H1 (cell line): ENCODE measurements around the gene COL12A1. TPM values are rescaled to one million over a fixed set of nuclear protein-coding genes. Genes with fewer than 3 reads are reported as not detected.

Experiments
- CTCF ChIA-PET: fragments of 300-600 bp; sonication (Branson Sonifier 250); formaldehyde crosslinking; loops from one replicate; lab custom pipeline; 2021; ENCODE audit not compliant: partially characterized antibody; lab: Charles Lee
- POLR2A ChIA-PET: fragments of 300-600 bp; sonication (Branson Sonifier 250); formaldehyde crosslinking; loops from one replicate; lab custom pipeline; 2021; ENCODE audit warnings: inconsistent platforms; ENCODE audit not compliant: partially characterized antibody; lab: Charles Lee
- DNase-seq, 2 experiments: peaks; one replicate each; pipeline versions ENCODE4 v3.0.0 to v3.0.0-alpha.2; 2010 to 2022; ENCODE audit warnings: low spot score in 2 of 2, low read depth in 1 of 2, mixed read lengths in 1 of 2
- FAIRE-seq: peaks from 2 replicates; lab custom pipeline; 2011; peaks lifted over from hg19 to GRCh38; lab: Jason Lieb, UNC
- H2AFZ ChIP-seq: 2 replicates; pipeline ENCODE4 v1.8.1; 2012; ENCODE audit warnings: low read length, inconsistent platforms
- H2AK5ac ChIP-seq: 2 replicates; pipeline ENCODE4 v1.6.1; 2013; ENCODE audit warnings: low read depth, low read length
- H2BK120ac ChIP-seq: replicated peaks from 2 replicates; pipeline ENCODE3; 2013; ENCODE audit warnings: low read depth, low read length, inconsistent platforms
- H2BK12ac ChIP-seq: 2 replicates; pipeline ENCODE4 v1.6.1; 2013; ENCODE audit warnings: low read depth, low read length
- H2BK15ac ChIP-seq: 2 replicates; pipeline ENCODE4 v1.6.1; 2013; ENCODE audit warnings: low read length
- H2BK20ac ChIP-seq: 2 replicates; pipeline ENCODE4 v1.6.1; 2013; ENCODE audit warnings: low read length
- H2BK5ac ChIP-seq: 2 replicates; pipeline ENCODE4 v1.6.1; 2013; ENCODE audit warnings: low read depth, low read length
- H3K14ac ChIP-seq: 2 replicates; pipeline ENCODE4 v1.6.1; 2013; ENCODE audit warnings: inconsistent platforms; ENCODE audit not compliant: insufficient read length
- H3K18ac ChIP-seq: 2 replicates; pipeline ENCODE4 v1.6.1; 2013; ENCODE audit warnings: low read length; ENCODE audit errors: extremely low read depth
- H3K23ac ChIP-seq: 2 replicates; pipeline ENCODE4 v1.6.1; 2013; ENCODE audit warnings: inconsistent platforms; ENCODE audit not compliant: insufficient read length
- H3K23me2 ChIP-seq: 2 replicates; pipeline ENCODE4 v1.6.1; 2013; ENCODE audit warnings: low read depth, low read length
- H3K27ac ChIP-seq: 2 replicates; pipeline ENCODE4 v1.6.1; 2011; ENCODE audit warnings: low read depth, low read length, inconsistent platforms
- H3K27me3 ChIP-seq, 4 experiments: replicated peaks in 1 of 4; 1 replicate in 1 of 4; 2 replicates in 3 of 4; pipeline versions ENCODE4 v1.6.1 to v1.8.1; 2011 to 2013; ENCODE audit warnings: low read length in 3 of 4, mild to moderate bottlenecking in 3 of 4, inconsistent platforms in 2 of 4, mixed read lengths in 2 of 4, moderate library complexity in 1 of 4; ENCODE audit not compliant: control insufficient read depth in 3 of 4, insufficient read depth in 3 of 4; ENCODE audit errors: extremely low read depth in 1 of 4
- H3K36me3 ChIP-seq, 4 experiments: 2 replicates each; pipeline versions ENCODE4 v1.6.1 to v1.8.1; 2011 to 2013; ENCODE audit warnings: mild to moderate bottlenecking in 4 of 4, low read length in 3 of 4, moderate library complexity in 2 of 4, control low read depth in 1 of 4, inconsistent platforms in 1 of 4; ENCODE audit not compliant: insufficient read depth in 4 of 4, control insufficient read depth in 2 of 4
- H3K4ac ChIP-seq: replicated peaks from 2 replicates; pipeline ENCODE3; 2013; ENCODE audit warnings: low read length, low read depth, mixed read lengths, inconsistent platforms; ENCODE audit not compliant: insufficient read length
- H3K4me1 ChIP-seq, 4 experiments: replicated peaks in 1 of 4; 1 replicate in 1 of 4; 2 replicates in 3 of 4; pipeline versions ENCODE4 v1.6.1 to v1.8.1; 2011 to 2013; ENCODE audit warnings: low read length in 3 of 4, inconsistent platforms in 2 of 4, mixed read lengths in 1 of 4; ENCODE audit not compliant: insufficient read depth in 4 of 4, control insufficient read depth in 3 of 4
- H3K4me2 ChIP-seq, 2 experiments: 2 replicates each; pipeline versions ENCODE4 v1.6.1 to v1.8.1; 2011 to 2013; ENCODE audit warnings: low read depth in 2 of 2, low read length in 2 of 2, control low read depth in 1 of 2, inconsistent platforms in 1 of 2, mild to moderate bottlenecking in 1 of 2; ENCODE audit not compliant: insufficient read depth in 1 of 2
- H3K4me3 ChIP-seq, 4 experiments: fragments of 200-600, 300-600 bp in 1 of 4; sonication (generic), shearing (Covaris generic), sonication (Bioruptor Twin) in 1 of 4; 2 replicates each; pipeline versions ENCODE4 v1.5.1 to v1.8.1; 2011 to 2016; ENCODE audit warnings: low read length in 4 of 4, low read depth in 3 of 4, control low read depth in 2 of 4, inconsistent platforms in 2 of 4, mild to moderate bottlenecking in 2 of 4, mixed read lengths in 1 of 4, moderate library complexity in 1 of 4; ENCODE audit not compliant: insufficient read depth in 2 of 4; ENCODE audit errors: extremely low read depth in 1 of 4
- H3K56ac ChIP-seq: replicated peaks from 2 replicates; pipeline ENCODE3; 2013; ENCODE audit warnings: low read depth, mild to moderate bottlenecking, mixed read lengths, low read length, inconsistent platforms; ENCODE audit not compliant: insufficient read length
- H3K79me1 ChIP-seq: 2 replicates; pipeline ENCODE4 v1.6.1; 2013; ENCODE audit warnings: low read depth, low read length, control low read depth
- H3K79me2 ChIP-seq, 2 experiments: 2 replicates each; pipeline versions ENCODE4 v1.6.1 to v1.8.1; 2012 to 2013; ENCODE audit warnings: low read length in 2 of 2, mild to moderate bottlenecking in 2 of 2, inconsistent platforms in 1 of 2; ENCODE audit not compliant: insufficient read depth in 2 of 2, control insufficient read depth in 1 of 2
- H3K9ac ChIP-seq, 4 experiments: replicated peaks in 1 of 4; 1 replicate in 1 of 4; 2 replicates in 3 of 4; pipeline versions ENCODE4 v1.6.1 to v1.8.1; 2011 to 2013; ENCODE audit warnings: low read depth in 3 of 4, low read length in 3 of 4, control low read depth in 2 of 4, mild to moderate bottlenecking in 2 of 4, moderate library complexity in 2 of 4, inconsistent platforms in 1 of 4; ENCODE audit errors: extremely low read depth in 1 of 4
- H3K9me3 ChIP-seq, 2 experiments: 2 replicates each; pipeline versions ENCODE4 v1.6.1 to v1.8.1; 2012 to 2013; ENCODE audit warnings: mild to moderate bottlenecking in 2 of 2, moderate library complexity in 2 of 2, control low read depth in 1 of 2, inconsistent platforms in 1 of 2, low read depth in 1 of 2, low read length in 1 of 2, mixed read lengths in 1 of 2; ENCODE audit not compliant: insufficient read depth in 2 of 2
- H4K20me1 ChIP-seq, 2 experiments: replicated peaks in 1 of 2; 2 replicates each; pipeline versions ENCODE3 to v1.8.1; 2011 to 2013; ENCODE audit warnings: inconsistent platforms in 2 of 2, low read length in 2 of 2, mild to moderate bottlenecking in 1 of 2; ENCODE audit not compliant: insufficient read depth in 2 of 2, control insufficient read depth in 1 of 2
- H4K5ac ChIP-seq: 2 replicates; pipeline ENCODE4 v1.6.1; 2013; ENCODE audit warnings: low read length, low read depth, mixed read lengths, inconsistent platforms; ENCODE audit not compliant: insufficient read length
- H4K8ac ChIP-seq: 2 replicates; pipeline ENCODE4 v1.8.0; 2013; ENCODE audit warnings: mild to moderate bottlenecking, moderate library complexity, low read length, inconsistent platforms; ENCODE audit not compliant: insufficient read depth; ENCODE audit errors: extremely low read depth
- H4K91ac ChIP-seq: replicated peaks from 2 replicates; pipeline ENCODE3; 2013; ENCODE audit warnings: low read length, mixed read lengths, inconsistent platforms; ENCODE audit not compliant: insufficient read length
- EZH2 ChIP-seq: fragments of 200-600 bp; sonication (generic); IDR thresholded peaks from 2 replicates; pipeline ENCODE4 v1.7.1; 2012; ENCODE audit warnings: low read depth, mild to moderate bottlenecking, moderate library complexity, low read length, inconsistent platforms; ENCODE audit not compliant: severe bottlenecking
- MAFK ChIP-seq: IDR thresholded peaks from 2 replicates; pipeline ENCODE4 v1.6.1; 2012; ENCODE audit warnings: low read depth, mild to moderate bottlenecking, improper control_type of control experiment, low read length
- SUZ12 ChIP-seq: fragments of 200-600 bp; sonication (generic); IDR thresholded peaks from 2 replicates; pipeline ENCODE4 v1.6.1; 2012; ENCODE audit warnings: mild to moderate bottlenecking, inconsistent platforms, low read length, moderate library complexity, mixed read lengths
- TAF7 ChIP-seq: optimal IDR thresholded peaks from 2 replicates; pipeline ENCODE3; 2011; ENCODE audit warnings: low read depth, mild to moderate bottlenecking, inconsistent platforms, low read length, moderate library complexity, borderline replicate concordance
- WGBS, 2 experiments: shearing (Covaris generic) in 1 of 2; methylation state at CpG; one replicate each; pipeline versions ENCODE4 v1.1.6 to v1.1.7; 2013 to 2015; ENCODE audit warnings: low lambda C conversion rate in 2 of 2, mixed read lengths in 2 of 2, inconsistent platforms in 1 of 2, low coverage in 1 of 2, missing lambda C conversion rate in 1 of 2; ENCODE audit not compliant: insufficient replicate concordance in 2 of 2, insufficient coverage in 1 of 2, insufficient read length in 1 of 2; ENCODE audit errors: extremely low coverage in 1 of 2, missing lambda C conversion rate in 1 of 2; 5-methylcytosine and 5-hydroxymethylcytosine counted together
- polyA plus RNA-seq, 7 experiments: library from polyadenylated mRNA; depleted of rRNA in 3 of 7; stranded (reverse) in 5 of 7; unstranded in 2 of 7; fragments of >200 nt in 5 of 7; fragments of 200-250 nt in 2 of 7; gene quantifications; 1 replicate in 5 of 7; 2 replicates in 1 of 7; 4 replicates in 1 of 7; pipeline versions ENCODE4 v1.2.1 to v1.2.3, GENCODE V29; 2011 to 2013; ENCODE audit warnings: missing spikeins in 2 of 7, mixed read lengths in 2 of 7
- total RNA-seq: library from RNA; stranded (reverse); fragmentation: NEBNext Ultra II Directional; extraction: Animal tissue kit (Norgen Biotek cat#: 25700); gene quantifications from 2 replicates; pipeline ENCODE4 v1.2.1, GENCODE V29; 2021

COL12A1 gene
- total and polyA plus RNA-seq, 2 of the 8 experiments (the other 6 are each of a cell fraction or from before 2014, with no cell fraction given) = 1.4 to 4.7 TPM

DNA sequence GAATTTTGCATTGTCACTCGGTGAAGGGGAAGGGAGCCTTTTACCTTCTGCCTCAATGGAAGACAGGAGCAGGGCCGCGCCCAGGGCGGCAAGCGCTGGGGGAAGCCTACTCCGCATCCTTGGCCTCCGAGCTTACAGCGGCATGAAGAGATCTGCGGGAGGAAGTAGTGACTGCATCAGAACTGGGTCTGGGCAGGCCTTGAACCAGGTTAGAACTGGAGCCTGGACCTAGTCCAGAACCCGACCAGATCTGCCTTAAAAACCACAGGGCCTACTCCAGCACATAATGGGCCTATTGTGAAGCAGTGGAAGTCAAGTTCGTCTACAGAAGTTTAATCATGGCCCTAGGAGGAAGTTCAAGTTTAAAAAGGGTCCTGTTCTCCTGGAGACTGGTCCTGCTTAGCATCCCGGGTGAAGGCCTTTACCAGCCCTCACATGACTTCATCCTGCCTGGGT is 3.1 kb downstream of the COL12A1 start:
- Histone ChIP-seq H4K5ac (no peak overlapping the region), H3K18ac (no peak overlapping the region), H3K4me1 (peaks cover 0 to 29% (median 9%) of the 10 kb centered on the region in 4 experiments; a peak in 4 of 7 replicates), H2BK12ac (no peak overlapping the region), H3K27me3 (peaks cover 35 to 68% (median 61%) of the 10 kb centered on the region in 4 experiments), H3K36me3 (no peaks in the 10 kb centered on the region), H3K79me1 (no peaks in the 10 kb centered on the region), H2AK5ac (no peak overlapping the region), H2BK15ac (no peak overlapping the region), H3K23ac (no peak overlapping the region), H4K20me1 (peaks cover 0 to 2% of the 10 kb centered on the region in 2 experiments), H2BK5ac (no peak overlapping the region), H4K8ac (no peak overlapping the region), H3K14ac (no peak overlapping the region), H3K9me3 (no peaks in the 10 kb centered on the region), H3K4me3 (peak overlapping the region; percentile 45 to 68 (median 54); a peak in 7 of 8 replicates), H3K23me2 (peaks cover 38% of the 10 kb centered on the region), H3K79me2 (no peaks in the 10 kb centered on the region), H2BK120ac (no peak overlapping the region), H4K91ac (no peak overlapping the region), H3K9ac (no peak overlapping the region), H3K56ac (no peak overlapping the region), H2BK20ac (no peak overlapping the region), H2AFZ (no peak overlapping the region), H3K4me2 (peak overlapping the region; percentile 91 to 97), H3K27ac (no peak overlapping the region), H3K4ac (no peak overlapping the region)
- FAIRE-seq (no peak), DNase-seq (peak in 1 of 2 experiments; percentile 56)
- TF ChIP-seq TAF7 (no peak), SUZ12 (peak; percentile 83; the same call in 1 of the 2 replicates), MAFK (no peak), EZH2 (peak; percentile 70)
- CTCF ChIA-PET = interaction anchor here (0.7 to 11.0 kb wide), 33 partner anchors 7 to 1469 kb away, joined by 3 to 104 read pairs (median 4); no protein-coding TSS in a partner anchor
- POLR2A ChIA-PET = interaction anchor here (0.7 kb wide), 1 partner anchor 27 kb away, joined by 3 read pairs; no protein-coding TSS in a partner anchor
- WGBS, 2 experiments = 19% methylated on average over 12 of the region's 12 CpGs; no CpG with 5 or more reads in 1 of the 2 experiments
